H9 (cell line): ENCODE measurements around the gene CEP55. TPM values are rescaled to one million over a fixed set of nuclear protein-coding genes. Genes with fewer than 3 reads are reported as not detected.

Source experiments
- DNase-seq: peaks from one replicate; pipeline ENCODE4 v3.0.0-alpha.2; 2017
- H2AFZ ChIP-seq: one replicate; pipeline ENCODE4 v1.6.1; 2013; ENCODE audit warnings: mild to moderate bottlenecking, low read length, control low read depth, moderate library complexity
- H2AK5ac ChIP-seq: 2 replicates; pipeline ENCODE4 v1.6.1; 2013; ENCODE audit warnings: low read length, control low read depth, mixed read lengths; ENCODE audit not compliant: insufficient read length
- H2BK120ac ChIP-seq: one replicate; pipeline ENCODE4 v1.6.1; 2013; ENCODE audit warnings: low read depth, mild to moderate bottlenecking, low read length, control low read depth, inconsistent platforms; ENCODE audit not compliant: poor library complexity, severe bottlenecking
- H2BK12ac ChIP-seq: 2 replicates; pipeline ENCODE4 v1.6.1; 2013; ENCODE audit warnings: low read length, control low read depth, mixed read lengths, low read depth; ENCODE audit not compliant: insufficient read length
- H2BK15ac ChIP-seq: 2 replicates; pipeline ENCODE4 v1.6.1; 2013; ENCODE audit warnings: low read depth, low read length, control low read depth
- H2BK20ac ChIP-seq: one replicate; pipeline ENCODE4 v1.6.1; 2013; ENCODE audit warnings: low read depth, mild to moderate bottlenecking, low read length, control low read depth, inconsistent platforms; ENCODE audit not compliant: poor library complexity, severe bottlenecking
- H2BK5ac ChIP-seq: 2 replicates; pipeline ENCODE4 v1.6.1; 2013; ENCODE audit warnings: low read length, control low read depth, mixed read lengths; ENCODE audit not compliant: insufficient read length
- H3K14ac ChIP-seq: 2 replicates; pipeline ENCODE4 v1.6.1; 2013; ENCODE audit warnings: low read length, control low read depth; ENCODE audit not compliant: insufficient read depth
- H3K18ac ChIP-seq: 2 replicates; pipeline ENCODE4 v1.6.1; 2013; ENCODE audit warnings: low read depth, mild to moderate bottlenecking, mixed read lengths, low read length, control low read depth; ENCODE audit not compliant: insufficient read length
- H3K23ac ChIP-seq: 2 replicates; pipeline ENCODE4 v1.6.1; 2013; ENCODE audit warnings: low read length, control low read depth, mixed read lengths, low read depth; ENCODE audit not compliant: insufficient read length
- H3K23me2 ChIP-seq: 2 replicates; pipeline ENCODE4 v1.6.1; 2013; ENCODE audit warnings: low read depth, mild to moderate bottlenecking, mixed read lengths, low read length, control low read depth; ENCODE audit not compliant: insufficient read length, poor library complexity, severe bottlenecking
- H3K27ac ChIP-seq: 2 replicates; pipeline ENCODE4 v1.5.1; 2013; ENCODE audit warnings: low read length, control low read depth, mixed read lengths, low read depth; ENCODE audit not compliant: insufficient read length
- H3K27me3 ChIP-seq: 2 replicates; pipeline ENCODE4 v1.6.1; 2013; ENCODE audit warnings: low read length, control low read depth, inconsistent platforms; ENCODE audit not compliant: insufficient read depth
- H3K4ac ChIP-seq: 2 replicates; pipeline ENCODE4 v1.6.1; 2013; ENCODE audit warnings: low read depth, mild to moderate bottlenecking, control low read depth, inconsistent platforms, low read length, moderate library complexity
- H3K4me1 ChIP-seq: 2 replicates; pipeline ENCODE4 v1.6.1; 2013; ENCODE audit warnings: low read length, control low read depth, inconsistent platforms; ENCODE audit not compliant: insufficient read depth
- H3K4me2 ChIP-seq: 2 replicates; pipeline ENCODE4 v1.6.1; 2013; ENCODE audit warnings: low read length, control low read depth, mixed read lengths; ENCODE audit not compliant: insufficient read length, insufficient read depth
- H3K56ac ChIP-seq: 2 replicates; pipeline ENCODE4 v1.6.1; 2013; ENCODE audit warnings: low read depth, mild to moderate bottlenecking, mixed read lengths, low read length, control low read depth; ENCODE audit not compliant: insufficient read length
- H3K79me1 ChIP-seq: 2 replicates; pipeline ENCODE4 v1.6.1; 2013; ENCODE audit warnings: low read depth, mild to moderate bottlenecking, moderate library complexity, low read length, control low read depth, inconsistent platforms; ENCODE audit not compliant: insufficient read depth, poor library complexity, severe bottlenecking
- H3K79me2 ChIP-seq: 2 replicates; pipeline ENCODE4 v1.6.1; 2013; ENCODE audit warnings: low read length, control low read depth, inconsistent platforms; ENCODE audit not compliant: insufficient read depth
- H3K9ac ChIP-seq: 2 replicates; pipeline ENCODE4 v1.6.1; 2013; ENCODE audit warnings: low read length, control low read depth, mixed read lengths; ENCODE audit not compliant: insufficient read length; ENCODE audit errors: extremely low read depth
- H3K9me3 ChIP-seq: one replicate; pipeline ENCODE4 v1.6.1; 2013; ENCODE audit warnings: low read depth, low read length, inconsistent platforms; ENCODE audit not compliant: control insufficient read depth
- H3T11ph ChIP-seq: one replicate; pipeline ENCODE4 v1.6.1; 2013; ENCODE audit warnings: mild to moderate bottlenecking, low read length, control low read depth, inconsistent platforms
- H4K20me1 ChIP-seq: one replicate; pipeline ENCODE4 v1.6.1; 2013; ENCODE audit not compliant: control insufficient read depth, insufficient read length, insufficient read depth
- H4K5ac ChIP-seq: 2 replicates; pipeline ENCODE4 v1.6.1; 2013; ENCODE audit warnings: low read depth, mild to moderate bottlenecking, mixed read lengths, low read length, control low read depth; ENCODE audit not compliant: insufficient read length
- H4K8ac ChIP-seq: replicated peaks from 2 replicates; pipeline ENCODE4 v1.6.1; 2013; ENCODE audit warnings: low read length, control low read depth, mixed read lengths, low read depth; ENCODE audit not compliant: insufficient read length
- H4K91ac ChIP-seq: 2 replicates; pipeline ENCODE4 v1.6.1; 2013; ENCODE audit warnings: low read depth, mild to moderate bottlenecking, moderate library complexity, mixed read lengths, low read length, control low read depth; ENCODE audit not compliant: insufficient read length
- H3K27ac Mint-ChIP-seq, 3 experiments: 2 replicates in 2 of 3; 3 replicates in 1 of 3; pipeline ENCODE4 v1.8.0; 2020 to 2021; ENCODE audit warnings: mixed read lengths in 3 of 3, mild to moderate bottlenecking in 1 of 3, moderate library complexity in 1 of 3
- H3K27me3 Mint-ChIP-seq: 2 replicates; pipeline ENCODE4 v1.8.0; 2021; ENCODE audit warnings: low read depth, mild to moderate bottlenecking, moderate library complexity, mixed read lengths
- H3K36me3 Mint-ChIP-seq, 3 experiments: 2 replicates in 2 of 3; 3 replicates in 1 of 3; pipeline ENCODE4 v1.8.0; 2020 to 2021; ENCODE audit warnings: low read depth in 3 of 3, mixed read lengths in 3 of 3; ENCODE audit not compliant: insufficient read depth in 1 of 3
- H3K4me1 Mint-ChIP-seq, 2 experiments: 2 replicates each; pipeline ENCODE4 v1.8.0; 2020; ENCODE audit warnings: mixed read lengths in 2 of 2
- H3K4me3 Mint-ChIP-seq, 2 experiments: 2 replicates in 1 of 2; 3 replicates in 1 of 2; pipeline ENCODE4 v1.8.0; 2020 to 2021; ENCODE audit warnings: mild to moderate bottlenecking in 2 of 2, mixed read lengths in 2 of 2, moderate library complexity in 1 of 2
- H3K9me3 Mint-ChIP-seq, 2 experiments: 2 replicates in 1 of 2; 3 replicates in 1 of 2; pipeline ENCODE4 v1.8.0; 2020; ENCODE audit warnings: mild to moderate bottlenecking in 2 of 2, mixed read lengths in 2 of 2, moderate library complexity in 1 of 2
- CTCF ChIP-seq: fragments of 200-600 bp; sonication (generic); conservative IDR thresholded peaks from 3 replicates; pipeline ENCODE4 v1.8.0; 2021; ENCODE audit warnings: antibody characterized with exemption, mild to moderate bottlenecking
- WGBS: extraction: QIAGEN DNeasy Blood & Tissue Kit; methylation state at CpG from one replicate; pipeline ENCODE4 v1.1.7; 2013; ENCODE audit warnings: missing lambda C conversion rate, low lambda C conversion rate, mixed read lengths; ENCODE audit not compliant: insufficient read length; ENCODE audit errors: extremely low coverage; 5-methylcytosine and 5-hydroxymethylcytosine counted together
- total RNA-seq: library from RNA; stranded (reverse); gene quantifications from 2 replicates; pipeline ENCODE4 v1.2.1, GENCODE V29; 2021

CEP55 gene
- total RNA-seq, 1 experiment from 2014 or later = 17.8 TPM

DNA sequence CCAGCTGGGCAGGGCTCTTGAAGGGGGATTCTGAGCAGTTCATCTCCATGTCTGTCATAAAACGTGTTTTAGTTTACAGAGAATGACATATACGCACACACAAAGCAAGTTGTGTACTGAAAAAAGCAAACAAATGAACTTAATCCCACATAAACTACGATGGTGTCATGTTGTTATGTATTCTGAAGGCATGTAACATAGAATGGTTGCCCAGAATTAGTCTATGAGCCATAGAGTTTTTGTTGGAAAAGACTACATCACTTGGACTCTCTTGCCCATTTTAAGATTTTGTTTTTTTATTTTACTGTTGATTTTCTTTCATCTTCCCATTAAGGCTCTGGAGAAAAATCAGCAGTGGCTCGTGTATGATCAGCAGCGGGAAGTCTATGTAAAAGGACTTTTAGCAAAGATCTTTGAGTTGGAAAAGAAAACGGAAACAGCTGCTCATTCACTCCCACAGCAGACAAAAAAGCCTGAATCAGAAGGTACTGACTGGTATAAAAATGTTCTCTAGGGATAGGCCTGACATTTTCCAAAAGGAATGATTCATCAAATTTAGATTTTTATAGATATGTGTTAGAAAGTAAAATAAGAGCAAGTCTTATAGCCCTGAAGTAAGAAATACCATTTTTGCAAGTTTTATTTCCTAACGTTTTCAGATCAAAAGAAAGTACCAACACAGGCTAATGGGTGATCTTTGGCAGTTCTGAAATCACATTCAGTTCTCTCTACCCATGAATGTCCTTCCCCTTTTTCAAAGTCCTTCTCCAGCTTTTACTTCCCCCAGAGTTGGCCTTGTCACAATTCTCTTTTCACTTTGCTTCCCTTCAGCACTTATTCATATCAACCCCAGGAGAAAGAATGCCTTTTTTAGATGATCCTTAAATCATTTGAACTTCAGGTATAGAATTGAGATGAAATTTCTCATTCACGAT, 18.9 kb downstream of the CEP55 start:
- H3K14ac ChIP-seq = no peak overlapping the region
- Mint-ChIP-seq H3K9me3 (peaks cover 9 to 10% of the 10 kb centered on the region in 2 experiments), H3K27me3 (no peaks in the 10 kb centered on the region), H3K36me3 (peaks cover 35 to 70% (median 62%) of the 10 kb centered on the region in 3 experiments), H3K4me1 (peaks cover 6 to 7% of the 10 kb centered on the region in 2 experiments), H3K27ac (no peak overlapping the region), H3K4me3 (no peak overlapping the region)
- no peak overlapping the region for H3K4me2 ChIP-seq
- H3K79me2 ChIP-seq = no peaks in the 10 kb centered on the region
- H3K23me2 ChIP-seq = no peaks in the 10 kb centered on the region
- DNase-seq = no peak
- H3K4me1 ChIP-seq = no peaks in the 10 kb centered on the region
- H3K4ac ChIP-seq = no peak overlapping the region
- H3K9me3 ChIP-seq = peaks cover 15% of the 10 kb centered on the region
- H4K91ac ChIP-seq = no peak overlapping the region
- H2AK5ac ChIP-seq = no peak overlapping the region
- H3K23ac ChIP-seq = no peak overlapping the region
- no peak overlapping the region for H3T11ph ChIP-seq
- no CpG with 5 or more reads among the region's 8 CpGs for WGBS
- H3K27me3 ChIP-seq = no peaks in the 10 kb centered on the region
- no peak overlapping the region for H3K9ac ChIP-seq
- no peak overlapping the region for H4K8ac ChIP-seq
- no peaks in the 10 kb centered on the region for H3K79me1 ChIP-seq
- H2BK5ac ChIP-seq = no peak overlapping the region
- no peak overlapping the region for H2AFZ ChIP-seq
- H2BK120ac ChIP-seq = no peak overlapping the region
- no peak overlapping the region for H2BK20ac ChIP-seq
- no peak overlapping the region for H3K56ac ChIP-seq
- no peaks in the 10 kb centered on the region for H4K20me1 ChIP-seq
- TF ChIP-seq CTCF = no peak
- H4K5ac ChIP-seq = no peak overlapping the region
- no peak overlapping the region for H2BK15ac ChIP-seq
- H3K18ac ChIP-seq = no peak overlapping the region
- H2BK12ac ChIP-seq = no peak overlapping the region
- no peak overlapping the region for H3K27ac ChIP-seq
